Measurements from ENCODE around the gene KRT35. TPM values are rescaled to one million over a fixed set of nuclear protein-coding genes. Genes with fewer than 3 reads are reported as not detected.

KRT35 gene
- total RNA-seq, 4 donors from 2014 or later = not detected

GRCh38 chr17:41511716-41512115, 30.8 kb upstream of the KRT35 start:
- H3K4me1 ChIP-seq = no peaks in the 10 kb centered on the region
- intact Hi-C loops (cut with DNase I; ENCODE audit: low total_unique reads) = no loop called here
- no peak overlapping the region for H3K4me3 ChIP-seq

DNA sequence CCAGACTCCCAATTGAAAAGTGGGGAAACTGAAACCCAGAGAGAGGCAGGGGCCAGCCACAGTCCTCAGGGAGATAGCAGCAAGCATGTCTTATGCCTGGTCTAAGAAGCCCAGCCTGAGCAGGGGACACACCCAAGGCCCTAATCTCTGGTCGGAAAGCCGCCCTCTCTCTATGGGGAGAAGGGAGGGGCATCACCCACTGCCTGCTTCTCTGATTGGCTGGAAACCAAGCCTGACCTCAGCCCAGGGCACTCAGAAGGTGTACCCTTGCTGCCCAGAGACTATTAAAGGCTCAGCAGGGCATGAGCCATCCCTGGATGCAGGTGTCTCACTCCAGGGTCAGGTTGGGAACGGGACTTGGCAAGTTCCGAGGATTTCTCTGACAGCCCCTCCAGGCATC, 30.2 kb upstream of the KRT35 start:
- no peaks in the 10 kb centered on the region for H3K27me3 ChIP-seq
- H3K4me3 ChIP-seq = no peak overlapping the region
- no peak for DNase-seq
- no peaks in the 10 kb centered on the region for H3K9me3 ChIP-seq
- no peak overlapping the region for H3K27ac ChIP-seq
- no peak for TF ChIP-seq POLR2A (IDR thresholded peaks at IDR 0.05)
- TF ChIP-seq CTCF (IDR thresholded peaks at IDR 0.05) = no peak
- no peaks in the 10 kb centered on the region for H3K4me1 ChIP-seq
- intact Hi-C loops (cut with DNase I; ENCODE audit: low total_unique reads) = no loop called here
- no peaks in the 10 kb centered on the region for H3K36me3 ChIP-seq

More at GRCh38 chr17:41511716-41512115, 30.8 kb upstream of the KRT35 start:
- no peak for DNase-seq
- Histone ChIP-seq H3K27ac (no peak overlapping the region), H3K27me3 (no peaks in the 10 kb centered on the region), H3K9me3 (no peaks in the 10 kb centered on the region), H3K36me3 (no peaks in the 10 kb centered on the region)
- TF ChIP-seq POLR2A (IDR thresholded peaks at IDR 0.05) = no peak

- Histone ChIP-seq H3K4me3 (no peak overlapping the region), H3K9me3 (no peaks in the 10 kb centered on the region), H3K4me1 (no peaks in the 10 kb centered on the region), H3K36me3 (no peaks in the 10 kb centered on the region), H3K27me3 (no peaks in the 10 kb centered on the region), H3K27ac (no peak overlapping the region)
- no peak for DNase-seq
- TF ChIP-seq POLR2A (IDR thresholded peaks at IDR 0.05) (no peak), CTCF (IDR thresholded peaks at IDR 0.05) (no peak)
- intact Hi-C loops (cut with DNase I; ENCODE audit: low total_unique reads) = no loop called here
Observed at GRCh38 chr17:41510251-41511065, 29.5 kb upstream of the KRT35 start.

DNA sequence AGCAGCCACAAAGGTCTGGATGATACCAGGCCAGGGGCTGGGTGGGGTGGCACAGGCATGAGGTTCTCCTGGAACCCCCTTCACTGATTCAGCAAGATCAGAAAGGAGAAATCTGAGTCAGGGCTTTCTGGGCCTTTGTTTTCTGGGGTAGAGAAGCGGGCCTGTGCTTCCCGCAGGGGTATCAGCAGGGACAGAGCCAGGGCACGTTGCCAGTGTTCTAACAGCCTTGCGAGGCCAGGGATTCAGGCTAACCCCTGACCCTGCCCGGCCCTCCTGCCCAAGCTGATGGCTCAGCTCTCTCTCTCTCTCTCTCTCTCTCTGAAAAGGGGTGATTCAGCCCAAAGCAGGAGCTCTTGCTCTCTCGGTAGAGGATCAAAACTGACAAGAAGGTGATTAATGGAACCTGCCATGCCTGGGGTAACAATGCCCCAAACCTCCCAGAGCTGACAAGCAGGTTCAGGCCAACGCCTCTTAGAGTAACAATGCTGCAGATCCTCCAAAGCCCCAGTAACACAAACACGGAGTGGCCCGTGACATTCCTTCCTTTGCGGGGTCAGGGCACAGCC, 26.4 kb upstream of the KRT35 start:
- intact Hi-C loops (cut with DNase I; ENCODE audit: low total_unique reads) = no loop called here
- Histone ChIP-seq H3K9me3 (no peaks in the 10 kb centered on the region), H3K27ac (no peak overlapping the region), H3K36me3 (no peaks in the 10 kb centered on the region), H3K27me3 (no peaks in the 10 kb centered on the region), H3K4me3 (no peak overlapping the region), H3K4me1 (peaks cover 0 to 16% of the 10 kb centered on the region in 2 donors)
- no peak for DNase-seq
- no peak for TF ChIP-seq POLR2A (IDR thresholded peaks at IDR 0.05)
- no peak for TF ChIP-seq CTCF (IDR thresholded peaks at IDR 0.05)

DNA sequence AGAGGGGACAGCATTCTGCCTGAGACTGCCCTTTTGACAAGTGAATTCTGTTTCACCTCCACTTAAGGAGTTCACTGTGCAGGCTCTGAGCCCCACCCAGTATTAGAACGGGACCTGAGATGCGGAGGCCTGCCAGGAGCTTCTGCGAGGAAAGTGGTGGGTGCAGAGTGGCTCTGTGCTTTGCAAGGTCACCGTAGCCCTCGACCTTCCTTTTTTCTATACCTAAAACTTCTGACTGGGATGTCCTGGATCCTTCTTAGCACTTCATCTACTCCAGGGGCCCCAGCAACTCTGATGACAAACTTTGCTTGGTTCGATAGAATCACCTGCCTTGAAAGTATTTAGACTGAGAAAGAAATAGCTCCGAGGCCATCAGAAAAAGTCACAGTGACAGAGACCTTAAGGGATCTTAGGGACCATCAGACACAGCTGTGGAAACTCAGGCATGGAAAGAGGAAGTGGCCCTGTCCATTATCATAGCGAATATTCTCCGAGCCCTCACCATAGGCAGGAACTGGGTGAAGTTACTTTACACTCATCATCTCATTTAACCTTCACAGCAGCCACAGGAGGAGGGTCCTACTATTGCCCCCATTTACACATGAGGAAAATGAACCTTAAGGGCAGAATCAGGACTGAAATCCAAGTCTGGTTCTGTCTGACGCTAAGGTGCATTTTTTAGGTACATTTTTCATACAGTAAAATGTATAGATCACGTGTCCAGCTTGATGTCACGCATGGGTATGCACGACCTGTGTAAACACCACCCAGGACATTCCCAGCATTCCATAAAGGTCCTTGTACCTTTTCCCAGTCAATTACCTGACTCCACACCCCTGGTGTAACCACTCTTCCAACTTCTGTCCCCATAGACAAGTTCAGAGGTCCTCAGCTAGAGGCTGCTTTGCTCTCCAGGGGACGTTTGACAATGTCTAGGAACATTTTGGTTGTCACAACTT, 25.1 kb upstream of the KRT35 start:
- intact Hi-C loops (cut with DNase I; ENCODE audit: low total_unique reads) = no loop called here
- H3K27me3 ChIP-seq = no peaks in the 10 kb centered on the region
- peaks cover 0 to 16% of the 10 kb centered on the region in 2 donors for H3K4me1 ChIP-seq

More for the DNA sequence above, 25.1 kb upstream of the KRT35 start:
- no peak overlapping the region for H3K4me3 ChIP-seq
- no peaks in the 10 kb centered on the region for H3K9me3 ChIP-seq
- no peaks in the 10 kb centered on the region for H3K36me3 ChIP-seq
- DNase-seq = no peak
- no peak overlapping the region for H3K27ac ChIP-seq
- TF ChIP-seq CTCF (IDR thresholded peaks at IDR 0.05) = no peak
- TF ChIP-seq POLR2A (IDR thresholded peaks at IDR 0.05) = no peak
